HEK293 (cell line): Measurements from ENCODE around the gene SLC15A2.
"Not testable (repeated sequence)": the region's sequence is repeated elsewhere in the genome, so short reads cannot be mapped to it uniquely, and the experiment has no call there.

ENCODE experiments used
- PRDM1 ChIP-seq: fragments of 450-650 bp; formaldehyde crosslinking; IDR thresholded peaks from 2 replicates; pipeline ENCODE4; 2016; ENCODE audit warnings: missing biosample characterization, missing genetic modification characterization
- ZNF202 ChIP-seq: fragments of 450-650 bp; formaldehyde crosslinking; IDR thresholded peaks from 2 replicates; pipeline ENCODE4 v1.5.1; 2016; ENCODE audit warnings: missing biosample characterization, missing genetic modification characterization, borderline replicate concordance
- ZNF274 ChIP-seq, 2 experiments: fragments of 200-500 bp in 1 of 2; fragments of 450-650 bp in 1 of 2; sonication (Bioruptor generic) in 1 of 2; formaldehyde crosslinking in 1 of 2; IDR thresholded peaks; 2 replicates each; pipeline versions ENCODE4 v1.5.1 to v1.6.1; 2014 to 2016; ENCODE audit warnings: borderline replicate concordance in 1 of 2, inconsistent platforms in 1 of 2, low read length in 1 of 2, missing biosample characterization in 1 of 2, missing genetic modification characterization in 1 of 2
- TF ChIP-seq, protein P1 (sequence below): fragments of 450-650 bp; formaldehyde crosslinking; IDR thresholded peaks from 2 replicates; pipeline ENCODE4 v1.5.1; 2016; ENCODE audit warnings: missing biosample characterization, missing genetic modification characterization
- TF ChIP-seq, protein P2 (sequence below): fragments of 450-650 bp; formaldehyde crosslinking; IDR thresholded peaks from 2 replicates; pipeline ENCODE4 v1.5.1; 2016; ENCODE audit warnings: missing biosample characterization, missing genetic modification characterization
- TF ChIP-seq, protein P3 (sequence below): fragments of 450-650 bp; formaldehyde crosslinking; IDR thresholded peaks from 2 replicates; pipeline ENCODE4 v1.5.1; 2017; ENCODE audit warnings: missing biosample characterization, missing genetic modification characterization
- TF ChIP-seq, protein P4 (sequence below): fragments of 450-650 bp; formaldehyde crosslinking; IDR thresholded peaks from 2 replicates; pipeline ENCODE4 v1.5.1; 2016; ENCODE audit warnings: missing biosample characterization, missing genetic modification characterization
- TF ChIP-seq, protein P5 (sequence below): fragments of 450-650 bp; formaldehyde crosslinking; IDR thresholded peaks from 2 replicates; pipeline ENCODE4 v1.5.1; 2016; ENCODE audit warnings: missing biosample characterization, missing genetic modification characterization
- TF ChIP-seq, protein P6 (sequence below): fragments of 450-650 bp; formaldehyde crosslinking; IDR thresholded peaks from 2 replicates; pipeline ENCODE4 v1.5.1; 2016; ENCODE audit warnings: missing biosample characterization, missing genetic modification characterization

- TF ChIP-seq, protein P1, sequence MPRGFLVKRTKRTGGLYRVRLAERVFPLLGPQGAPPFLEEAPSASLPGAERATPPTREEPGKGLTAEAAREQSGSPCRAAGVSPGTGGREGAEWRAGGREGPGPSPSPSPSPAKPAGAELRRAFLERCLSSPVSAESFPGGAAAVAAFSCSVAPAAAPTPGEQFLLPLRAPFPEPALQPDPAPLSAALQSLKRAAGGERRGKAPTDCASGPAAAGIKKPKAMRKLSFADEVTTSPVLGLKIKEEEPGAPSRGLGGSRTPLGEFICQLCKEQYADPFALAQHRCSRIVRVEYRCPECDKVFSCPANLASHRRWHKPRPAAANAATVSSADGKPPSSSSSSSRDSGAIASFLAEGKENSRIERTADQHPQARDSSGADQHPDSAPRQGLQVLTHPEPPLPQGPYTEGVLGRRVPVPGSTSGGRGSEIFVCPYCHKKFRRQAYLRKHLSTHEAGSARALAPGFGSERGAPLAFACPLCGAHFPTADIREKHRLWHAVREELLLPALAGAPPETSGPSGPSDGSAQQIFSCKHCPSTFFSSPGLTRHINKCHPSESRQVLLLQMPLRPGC (tag by site-specific recombination) = not testable (repeated sequence)
- TF ChIP-seq, protein P2, sequence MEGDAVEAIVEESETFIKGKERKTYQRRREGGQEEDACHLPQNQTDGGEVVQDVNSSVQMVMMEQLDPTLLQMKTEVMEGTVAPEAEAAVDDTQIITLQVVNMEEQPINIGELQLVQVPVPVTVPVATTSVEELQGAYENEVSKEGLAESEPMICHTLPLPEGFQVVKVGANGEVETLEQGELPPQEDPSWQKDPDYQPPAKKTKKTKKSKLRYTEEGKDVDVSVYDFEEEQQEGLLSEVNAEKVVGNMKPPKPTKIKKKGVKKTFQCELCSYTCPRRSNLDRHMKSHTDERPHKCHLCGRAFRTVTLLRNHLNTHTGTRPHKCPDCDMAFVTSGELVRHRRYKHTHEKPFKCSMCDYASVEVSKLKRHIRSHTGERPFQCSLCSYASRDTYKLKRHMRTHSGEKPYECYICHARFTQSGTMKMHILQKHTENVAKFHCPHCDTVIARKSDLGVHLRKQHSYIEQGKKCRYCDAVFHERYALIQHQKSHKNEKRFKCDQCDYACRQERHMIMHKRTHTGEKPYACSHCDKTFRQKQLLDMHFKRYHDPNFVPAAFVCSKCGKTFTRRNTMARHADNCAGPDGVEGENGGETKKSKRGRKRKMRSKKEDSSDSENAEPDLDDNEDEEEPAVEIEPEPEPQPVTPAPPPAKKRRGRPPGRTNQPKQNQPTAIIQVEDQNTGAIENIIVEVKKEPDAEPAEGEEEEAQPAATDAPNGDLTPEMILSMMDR (tag by site-specific recombination) = not testable (repeated sequence)
- TF ChIP-seq, protein P3, sequence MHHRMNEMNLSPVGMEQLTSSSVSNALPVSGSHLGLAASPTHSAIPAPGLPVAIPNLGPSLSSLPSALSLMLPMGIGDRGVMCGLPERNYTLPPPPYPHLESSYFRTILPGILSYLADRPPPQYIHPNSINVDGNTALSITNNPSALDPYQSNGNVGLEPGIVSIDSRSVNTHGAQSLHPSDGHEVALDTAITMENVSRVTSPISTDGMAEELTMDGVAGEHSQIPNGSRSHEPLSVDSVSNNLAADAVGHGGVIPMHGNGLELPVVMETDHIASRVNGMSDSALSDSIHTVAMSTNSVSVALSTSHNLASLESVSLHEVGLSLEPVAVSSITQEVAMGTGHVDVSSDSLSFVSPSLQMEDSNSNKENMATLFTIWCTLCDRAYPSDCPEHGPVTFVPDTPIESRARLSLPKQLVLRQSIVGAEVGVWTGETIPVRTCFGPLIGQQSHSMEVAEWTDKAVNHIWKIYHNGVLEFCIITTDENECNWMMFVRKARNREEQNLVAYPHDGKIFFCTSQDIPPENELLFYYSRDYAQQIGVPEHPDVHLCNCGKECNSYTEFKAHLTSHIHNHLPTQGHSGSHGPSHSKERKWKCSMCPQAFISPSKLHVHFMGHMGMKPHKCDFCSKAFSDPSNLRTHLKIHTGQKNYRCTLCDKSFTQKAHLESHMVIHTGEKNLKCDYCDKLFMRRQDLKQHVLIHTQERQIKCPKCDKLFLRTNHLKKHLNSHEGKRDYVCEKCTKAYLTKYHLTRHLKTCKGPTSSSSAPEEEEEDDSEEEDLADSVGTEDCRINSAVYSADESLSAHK (tag by site-specific recombination) = not testable (repeated sequence)
- TF ChIP-seq, protein P4, sequence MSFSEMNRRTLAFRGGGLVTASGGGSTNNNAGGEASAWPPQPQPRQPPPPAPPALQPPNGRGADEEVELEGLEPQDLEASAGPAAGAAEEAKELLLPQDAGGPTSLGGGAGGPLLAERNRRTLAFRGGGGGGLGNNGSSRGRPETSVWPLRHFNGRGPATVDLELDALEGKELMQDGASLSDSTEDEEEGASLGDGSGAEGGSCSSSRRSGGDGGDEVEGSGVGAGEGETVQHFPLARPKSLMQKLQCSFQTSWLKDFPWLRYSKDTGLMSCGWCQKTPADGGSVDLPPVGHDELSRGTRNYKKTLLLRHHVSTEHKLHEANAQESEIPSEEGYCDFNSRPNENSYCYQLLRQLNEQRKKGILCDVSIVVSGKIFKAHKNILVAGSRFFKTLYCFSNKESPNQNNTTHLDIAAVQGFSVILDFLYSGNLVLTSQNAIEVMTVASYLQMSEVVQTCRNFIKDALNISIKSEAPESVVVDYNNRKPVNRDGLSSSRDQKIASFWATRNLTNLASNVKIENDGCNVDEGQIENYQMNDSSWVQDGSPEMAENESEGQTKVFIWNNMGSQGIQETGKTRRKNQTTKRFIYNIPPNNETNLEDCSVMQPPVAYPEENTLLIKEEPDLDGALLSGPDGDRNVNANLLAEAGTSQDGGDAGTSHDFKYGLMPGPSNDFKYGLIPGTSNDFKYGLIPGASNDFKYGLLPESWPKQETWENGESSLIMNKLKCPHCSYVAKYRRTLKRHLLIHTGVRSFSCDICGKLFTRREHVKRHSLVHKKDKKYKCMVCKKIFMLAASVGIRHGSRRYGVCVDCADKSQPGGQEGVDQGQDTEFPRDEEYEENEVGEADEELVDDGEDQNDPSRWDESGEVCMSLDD (tag by site-specific recombination) = not testable (repeated sequence)
- not testable (repeated sequence) for TF ChIP-seq PRDM1 (tag by site-specific recombination); ZNF274 (IDR thresholded peaks at IDR 0.05; ENCODE audit: low read length); ZNF274 (tag by site-specific recombination; IDR thresholded peaks at IDR 0.05; ENCODE audit: borderline replicate concordance); ZNF202 (tag by site-specific recombination)
- TF ChIP-seq, protein P5, sequence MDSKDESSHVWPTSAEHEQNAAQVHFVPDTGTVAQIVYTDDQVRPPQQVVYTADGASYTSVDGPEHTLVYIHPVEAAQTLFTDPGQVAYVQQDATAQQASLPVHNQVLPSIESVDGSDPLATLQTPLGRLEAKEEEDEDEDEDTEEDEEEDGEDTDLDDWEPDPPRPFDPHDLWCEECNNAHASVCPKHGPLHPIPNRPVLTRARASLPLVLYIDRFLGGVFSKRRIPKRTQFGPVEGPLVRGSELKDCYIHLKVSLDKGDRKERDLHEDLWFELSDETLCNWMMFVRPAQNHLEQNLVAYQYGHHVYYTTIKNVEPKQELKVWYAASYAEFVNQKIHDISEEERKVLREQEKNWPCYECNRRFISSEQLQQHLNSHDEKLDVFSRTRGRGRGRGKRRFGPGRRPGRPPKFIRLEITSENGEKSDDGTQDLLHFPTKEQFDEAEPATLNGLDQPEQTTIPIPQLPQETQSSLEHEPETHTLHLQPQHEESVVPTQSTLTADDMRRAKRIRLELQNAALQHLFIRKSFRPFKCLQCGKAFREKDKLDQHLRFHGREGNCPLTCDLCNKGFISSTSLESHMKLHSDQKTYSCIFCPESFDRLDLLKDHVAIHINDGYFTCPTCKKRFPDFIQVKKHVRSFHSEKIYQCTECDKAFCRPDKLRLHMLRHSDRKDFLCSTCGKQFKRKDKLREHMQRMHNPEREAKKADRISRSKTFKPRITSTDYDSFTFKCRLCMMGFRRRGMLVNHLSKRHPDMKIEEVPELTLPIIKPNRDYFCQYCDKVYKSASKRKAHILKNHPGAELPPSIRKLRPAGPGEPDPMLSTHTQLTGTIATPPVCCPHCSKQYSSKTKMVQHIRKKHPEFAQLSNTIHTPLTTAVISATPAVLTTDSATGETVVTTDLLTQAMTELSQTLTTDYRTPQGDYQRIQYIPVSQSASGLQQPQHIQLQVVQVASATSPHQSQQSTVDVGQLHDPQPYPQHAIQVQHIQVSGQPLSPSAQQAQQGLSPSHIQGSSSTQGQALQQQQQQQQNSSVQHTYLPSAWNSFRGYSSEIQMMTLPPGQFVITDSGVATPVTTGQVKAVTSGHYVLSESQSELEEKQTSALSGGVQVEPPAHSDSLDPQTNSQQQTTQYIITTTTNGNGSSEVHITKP (tag by site-specific recombination) = not testable (repeated sequence)
- TF ChIP-seq, protein P6, sequence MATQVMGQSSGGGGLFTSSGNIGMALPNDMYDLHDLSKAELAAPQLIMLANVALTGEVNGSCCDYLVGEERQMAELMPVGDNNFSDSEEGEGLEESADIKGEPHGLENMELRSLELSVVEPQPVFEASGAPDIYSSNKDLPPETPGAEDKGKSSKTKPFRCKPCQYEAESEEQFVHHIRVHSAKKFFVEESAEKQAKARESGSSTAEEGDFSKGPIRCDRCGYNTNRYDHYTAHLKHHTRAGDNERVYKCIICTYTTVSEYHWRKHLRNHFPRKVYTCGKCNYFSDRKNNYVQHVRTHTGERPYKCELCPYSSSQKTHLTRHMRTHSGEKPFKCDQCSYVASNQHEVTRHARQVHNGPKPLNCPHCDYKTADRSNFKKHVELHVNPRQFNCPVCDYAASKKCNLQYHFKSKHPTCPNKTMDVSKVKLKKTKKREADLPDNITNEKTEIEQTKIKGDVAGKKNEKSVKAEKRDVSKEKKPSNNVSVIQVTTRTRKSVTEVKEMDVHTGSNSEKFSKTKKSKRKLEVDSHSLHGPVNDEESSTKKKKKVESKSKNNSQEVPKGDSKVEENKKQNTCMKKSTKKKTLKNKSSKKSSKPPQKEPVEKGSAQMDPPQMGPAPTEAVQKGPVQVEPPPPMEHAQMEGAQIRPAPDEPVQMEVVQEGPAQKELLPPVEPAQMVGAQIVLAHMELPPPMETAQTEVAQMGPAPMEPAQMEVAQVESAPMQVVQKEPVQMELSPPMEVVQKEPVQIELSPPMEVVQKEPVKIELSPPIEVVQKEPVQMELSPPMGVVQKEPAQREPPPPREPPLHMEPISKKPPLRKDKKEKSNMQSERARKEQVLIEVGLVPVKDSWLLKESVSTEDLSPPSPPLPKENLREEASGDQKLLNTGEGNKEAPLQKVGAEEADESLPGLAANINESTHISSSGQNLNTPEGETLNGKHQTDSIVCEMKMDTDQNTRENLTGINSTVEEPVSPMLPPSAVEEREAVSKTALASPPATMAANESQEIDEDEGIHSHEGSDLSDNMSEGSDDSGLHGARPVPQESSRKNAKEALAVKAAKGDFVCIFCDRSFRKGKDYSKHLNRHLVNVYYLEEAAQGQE (tag by site-specific recombination) = not testable (repeated sequence)
Measured at GRCh38 chr3:121938141-121938855, 44.1 kb downstream of the SLC15A2 start.
